ACHN (cell line): Measurements from ENCODE around the gene PDGFD.
"Not testable (repeated sequence)": the region's sequence is repeated elsewhere in the genome, so short reads cannot be mapped to it uniquely, and the experiment has no call there.

Experiments used
- DNase-seq: peaks from one replicate; pipeline ENCODE4 v3.0.0-alpha.2; 2015
- in situ Hi-C: cut with HindIII; loops from 2 replicates; pipeline ENCODE4 v1.10.0; 2017; ENCODE audit warnings: low sequenced_read_pairs, low pct_ligation_motif_present, low pct_unique_long_range_greater_than_20kb

Gene PDGFD

GRCh38 chr11:104064034-104064630 lies 99.8 kb downstream of the PDGFD start:
- in situ Hi-C loops: no loop called here
- no peak for DNase-seq

GRCh38 chr11:104061853-104062521 lies 102.0 kb downstream of the PDGFD start:
- in situ Hi-C loops: no loop called here

GRCh38 chr11:104060820-104061219 lies 103.1 kb downstream of the PDGFD start:
- no peak for DNase-seq
- in situ Hi-C loops: no loop called here

More at GRCh38 chr11:104061853-104062521, 102.0 kb downstream of the PDGFD start:
- no peak for DNase-seq

GRCh38 chr11:104060004-104060794 lies 103.7 kb downstream of the PDGFD start:
- DNase-seq: no peak
- in situ Hi-C loops: no loop called here

- no peak for DNase-seq
- in situ Hi-C loops: no loop called here
These were observed 105.3 kb downstream of the PDGFD start for GRCh38 chr11:104058680-104059079.

- no peak for DNase-seq
- in situ Hi-C loops: no loop called here
These were observed 106.0 kb downstream of the PDGFD start for GRCh38 chr11:104057908-104058307.

GRCh38 chr11:104055596-104055995 lies 108.4 kb downstream of the PDGFD start:
- no peak for DNase-seq
- in situ Hi-C loops: no loop called here

- in situ Hi-C loops: no loop called here
- DNase-seq: no peak
These were observed 108.9 kb downstream of the PDGFD start for GRCh38 chr11:104054911-104055529.

GRCh38 chr11:104053743-104054478 lies 110.0 kb downstream of the PDGFD start:
- DNase-seq: no peak
- in situ Hi-C loops: no loop called here

- DNase-seq: no peak
These were observed 112.2 kb downstream of the PDGFD start for GRCh38 chr11:104051778-104052177.

GRCh38 chr11:104049116-104049515 lies 114.8 kb downstream of the PDGFD start:
- in situ Hi-C loops: no loop called here
- DNase-seq: no peak

More at GRCh38 chr11:104051778-104052177, 112.2 kb downstream of the PDGFD start:
- in situ Hi-C loops: no loop called here

- in situ Hi-C loops, DNase-seq: not testable (repeated sequence)
These were observed 117.1 kb downstream of the PDGFD start for GRCh38 chr11:104046858-104047257.

GRCh38 chr11:104046331-104046730 lies 117.6 kb downstream of the PDGFD start:
- in situ Hi-C loops: no loop called here
- no peak for DNase-seq

GRCh38 chr11:104043678-104044239 lies 120.2 kb downstream of the PDGFD start:
- in situ Hi-C loops: no loop called here
- no peak for DNase-seq

- DNase-seq: no peak
- in situ Hi-C loops: no loop called here
These were observed 120.8 kb downstream of the PDGFD start for GRCh38 chr11:104043142-104043541.

GRCh38 chr11:104041792-104042191 lies 122.2 kb downstream of the PDGFD start:
- in situ Hi-C loops: no loop called here
- no peak for DNase-seq

GRCh38 chr11:104036995-104037394 lies 127.0 kb downstream of the PDGFD start:
- in situ Hi-C loops: no loop called here
- no peak for DNase-seq

GRCh38 chr11:104036588-104036987 lies 127.4 kb downstream of the PDGFD start, which contains the start of gene DDI1:
Gene DDI1 (plus strand): TSS chr11:104036640. CDS start chr11:104036823, 183 bp downstream.
- in situ Hi-C loops: no loop called here
- DNase-seq: no peak
